Tibial nerve (tissue), 4 donors: ENCODE results near the gene VPS37D.

ENCODE experiments used
- CTCF ChIP-seq, 5 experiments: fragments of 200-600 bp in 3 of 5; fragments of 450-650 bp in 2 of 5; sonication (generic) in 3 of 5; IDR thresholded peaks; one replicate each; pipeline ENCODE4 v1.5.1; 2016 to 2019; ENCODE audit warnings: antibody characterized with exemption in 5 of 5, mild to moderate bottlenecking in 3 of 5, moderate library complexity in 2 of 5
- EP300 ChIP-seq, 2 donors: sonication (generic); formaldehyde crosslinking; IDR thresholded peaks; one replicate each; pipeline ENCODE4 v1.6.1; 2017; ENCODE audit warnings: antibody characterized with exemption in 2 of 2, mild to moderate bottlenecking in 1 of 2
- POLR2A ChIP-seq, 2 donors: fragments of 450-650 bp; IDR thresholded peaks; one replicate each; pipeline ENCODE4 v1.6.1; 2017; ENCODE audit warnings: antibody characterized with exemption in 2 of 2, mild to moderate bottlenecking in 2 of 2, moderate library complexity in 2 of 2

- TF ChIP-seq CTCF (IDR thresholded peaks at IDR 0.05) (no peak), POLR2A (IDR thresholded peaks at IDR 0.05) (no peak), EP300 (IDR thresholded peaks at IDR 0.05) (no peak)
These were observed 33.0 kb downstream of the VPS37D start for GRCh38 chr7:73700581-73701134.
